H1 (cell line): ENCODE data around the gene H2AZ2. TPM values are rescaled to one million over a fixed set of nuclear protein-coding genes. Genes with fewer than 3 reads are reported as not detected.
"Not testable (repeated sequence)": the region's sequence is repeated elsewhere in the genome, so short reads cannot be mapped to it uniquely, and the experiment has no call there.

Experiments used
- CTCF ChIA-PET: fragments of 300-600 bp; sonication (Branson Sonifier 250); formaldehyde crosslinking; loops from one replicate; lab custom pipeline; 2021; ENCODE audit not compliant: partially characterized antibody; lab: Charles Lee
- POLR2A ChIA-PET: fragments of 300-600 bp; sonication (Branson Sonifier 250); formaldehyde crosslinking; loops from one replicate; lab custom pipeline; 2021; ENCODE audit warnings: inconsistent platforms; ENCODE audit not compliant: partially characterized antibody; lab: Charles Lee
- DNase-seq, 2 experiments: peaks; one replicate each; pipeline versions ENCODE4 v3.0.0 to v3.0.0-alpha.2; 2010 to 2022; ENCODE audit warnings: low spot score in 2 of 2, low read depth in 1 of 2, mixed read lengths in 1 of 2
- FAIRE-seq: peaks from 2 replicates; lab custom pipeline; 2011; peaks lifted over from hg19 to GRCh38; lab: Jason Lieb, UNC
- H2AFZ ChIP-seq: 2 replicates; pipeline ENCODE4 v1.8.1; 2012; ENCODE audit warnings: low read length, inconsistent platforms
- H2AK5ac ChIP-seq: 2 replicates; pipeline ENCODE4 v1.6.1; 2013; ENCODE audit warnings: low read depth, low read length
- H2BK120ac ChIP-seq: replicated peaks from 2 replicates; pipeline ENCODE3; 2013; ENCODE audit warnings: low read depth, low read length, inconsistent platforms
- H2BK12ac ChIP-seq: 2 replicates; pipeline ENCODE4 v1.6.1; 2013; ENCODE audit warnings: low read depth, low read length
- H2BK15ac ChIP-seq: 2 replicates; pipeline ENCODE4 v1.6.1; 2013; ENCODE audit warnings: low read length
- H2BK20ac ChIP-seq: 2 replicates; pipeline ENCODE4 v1.6.1; 2013; ENCODE audit warnings: low read length
- H2BK5ac ChIP-seq: 2 replicates; pipeline ENCODE4 v1.6.1; 2013; ENCODE audit warnings: low read depth, low read length
- H3K14ac ChIP-seq: 2 replicates; pipeline ENCODE4 v1.6.1; 2013; ENCODE audit warnings: inconsistent platforms; ENCODE audit not compliant: insufficient read length
- H3K18ac ChIP-seq: 2 replicates; pipeline ENCODE4 v1.6.1; 2013; ENCODE audit warnings: low read length; ENCODE audit errors: extremely low read depth
- H3K23ac ChIP-seq: 2 replicates; pipeline ENCODE4 v1.6.1; 2013; ENCODE audit warnings: inconsistent platforms; ENCODE audit not compliant: insufficient read length
- H3K23me2 ChIP-seq: 2 replicates; pipeline ENCODE4 v1.6.1; 2013; ENCODE audit warnings: low read depth, low read length
- H3K27ac ChIP-seq: 2 replicates; pipeline ENCODE4 v1.6.1; 2011; ENCODE audit warnings: low read depth, low read length, inconsistent platforms
- H3K27me3 ChIP-seq, 4 experiments: replicated peaks in 1 of 4; 1 replicate in 1 of 4; 2 replicates in 3 of 4; pipeline versions ENCODE4 v1.6.1 to v1.8.1; 2011 to 2013; ENCODE audit warnings: low read length in 3 of 4, mild to moderate bottlenecking in 3 of 4, inconsistent platforms in 2 of 4, mixed read lengths in 2 of 4, moderate library complexity in 1 of 4; ENCODE audit not compliant: control insufficient read depth in 3 of 4, insufficient read depth in 3 of 4; ENCODE audit errors: extremely low read depth in 1 of 4
- H3K36me3 ChIP-seq, 4 experiments: 2 replicates each; pipeline versions ENCODE4 v1.6.1 to v1.8.1; 2011 to 2013; ENCODE audit warnings: mild to moderate bottlenecking in 4 of 4, low read length in 3 of 4, moderate library complexity in 2 of 4, control low read depth in 1 of 4, inconsistent platforms in 1 of 4; ENCODE audit not compliant: insufficient read depth in 4 of 4, control insufficient read depth in 2 of 4
- H3K4ac ChIP-seq: replicated peaks from 2 replicates; pipeline ENCODE3; 2013; ENCODE audit warnings: low read length, low read depth, mixed read lengths, inconsistent platforms; ENCODE audit not compliant: insufficient read length
- H3K4me1 ChIP-seq, 4 experiments: replicated peaks in 1 of 4; 1 replicate in 1 of 4; 2 replicates in 3 of 4; pipeline versions ENCODE4 v1.6.1 to v1.8.1; 2011 to 2013; ENCODE audit warnings: low read length in 3 of 4, inconsistent platforms in 2 of 4, mixed read lengths in 1 of 4; ENCODE audit not compliant: insufficient read depth in 4 of 4, control insufficient read depth in 3 of 4
- H3K4me2 ChIP-seq, 2 experiments: 2 replicates each; pipeline versions ENCODE4 v1.6.1 to v1.8.1; 2011 to 2013; ENCODE audit warnings: low read depth in 2 of 2, low read length in 2 of 2, control low read depth in 1 of 2, inconsistent platforms in 1 of 2, mild to moderate bottlenecking in 1 of 2; ENCODE audit not compliant: insufficient read depth in 1 of 2
- H3K4me3 ChIP-seq, 4 experiments: fragments of 200-600, 300-600 bp in 1 of 4; sonication (generic), shearing (Covaris generic), sonication (Bioruptor Twin) in 1 of 4; 2 replicates each; pipeline versions ENCODE4 v1.5.1 to v1.8.1; 2011 to 2016; ENCODE audit warnings: low read length in 4 of 4, low read depth in 3 of 4, control low read depth in 2 of 4, inconsistent platforms in 2 of 4, mild to moderate bottlenecking in 2 of 4, mixed read lengths in 1 of 4, moderate library complexity in 1 of 4; ENCODE audit not compliant: insufficient read depth in 2 of 4; ENCODE audit errors: extremely low read depth in 1 of 4
- H3K56ac ChIP-seq: replicated peaks from 2 replicates; pipeline ENCODE3; 2013; ENCODE audit warnings: low read depth, mild to moderate bottlenecking, mixed read lengths, low read length, inconsistent platforms; ENCODE audit not compliant: insufficient read length
- H3K79me1 ChIP-seq: 2 replicates; pipeline ENCODE4 v1.6.1; 2013; ENCODE audit warnings: low read depth, low read length, control low read depth
- H3K79me2 ChIP-seq, 2 experiments: 2 replicates each; pipeline versions ENCODE4 v1.6.1 to v1.8.1; 2012 to 2013; ENCODE audit warnings: low read length in 2 of 2, mild to moderate bottlenecking in 2 of 2, inconsistent platforms in 1 of 2; ENCODE audit not compliant: insufficient read depth in 2 of 2, control insufficient read depth in 1 of 2
- H3K9ac ChIP-seq, 4 experiments: replicated peaks in 1 of 4; 1 replicate in 1 of 4; 2 replicates in 3 of 4; pipeline versions ENCODE4 v1.6.1 to v1.8.1; 2011 to 2013; ENCODE audit warnings: low read depth in 3 of 4, low read length in 3 of 4, control low read depth in 2 of 4, mild to moderate bottlenecking in 2 of 4, moderate library complexity in 2 of 4, inconsistent platforms in 1 of 4; ENCODE audit errors: extremely low read depth in 1 of 4
- H3K9me3 ChIP-seq, 2 experiments: 2 replicates each; pipeline versions ENCODE4 v1.6.1 to v1.8.1; 2012 to 2013; ENCODE audit warnings: mild to moderate bottlenecking in 2 of 2, moderate library complexity in 2 of 2, control low read depth in 1 of 2, inconsistent platforms in 1 of 2, low read depth in 1 of 2, low read length in 1 of 2, mixed read lengths in 1 of 2; ENCODE audit not compliant: insufficient read depth in 2 of 2
- H4K20me1 ChIP-seq, 2 experiments: replicated peaks in 1 of 2; 2 replicates each; pipeline versions ENCODE3 to v1.8.1; 2011 to 2013; ENCODE audit warnings: inconsistent platforms in 2 of 2, low read length in 2 of 2, mild to moderate bottlenecking in 1 of 2; ENCODE audit not compliant: insufficient read depth in 2 of 2, control insufficient read depth in 1 of 2
- H4K5ac ChIP-seq: 2 replicates; pipeline ENCODE4 v1.6.1; 2013; ENCODE audit warnings: low read length, low read depth, mixed read lengths, inconsistent platforms; ENCODE audit not compliant: insufficient read length
- H4K8ac ChIP-seq: 2 replicates; pipeline ENCODE4 v1.8.0; 2013; ENCODE audit warnings: mild to moderate bottlenecking, moderate library complexity, low read length, inconsistent platforms; ENCODE audit not compliant: insufficient read depth; ENCODE audit errors: extremely low read depth
- H4K91ac ChIP-seq: replicated peaks from 2 replicates; pipeline ENCODE3; 2013; ENCODE audit warnings: low read length, mixed read lengths, inconsistent platforms; ENCODE audit not compliant: insufficient read length
- WGBS, 2 experiments: shearing (Covaris generic) in 1 of 2; methylation state at CpG; one replicate each; pipeline versions ENCODE4 v1.1.6 to v1.1.7; 2013 to 2015; ENCODE audit warnings: low lambda C conversion rate in 2 of 2, mixed read lengths in 2 of 2, inconsistent platforms in 1 of 2, low coverage in 1 of 2, missing lambda C conversion rate in 1 of 2; ENCODE audit not compliant: insufficient replicate concordance in 2 of 2, insufficient coverage in 1 of 2, insufficient read length in 1 of 2; ENCODE audit errors: extremely low coverage in 1 of 2, missing lambda C conversion rate in 1 of 2; 5-methylcytosine and 5-hydroxymethylcytosine counted together
- polyA plus RNA-seq, 7 experiments: library from polyadenylated mRNA; depleted of rRNA in 3 of 7; stranded (reverse) in 5 of 7; unstranded in 2 of 7; fragments of >200 nt in 5 of 7; fragments of 200-250 nt in 2 of 7; gene quantifications; 1 replicate in 5 of 7; 2 replicates in 1 of 7; 4 replicates in 1 of 7; pipeline versions ENCODE4 v1.2.1 to v1.2.3, GENCODE V29; 2011 to 2013; ENCODE audit warnings: missing spikeins in 2 of 7, mixed read lengths in 2 of 7
- total RNA-seq: library from RNA; stranded (reverse); fragmentation: NEBNext Ultra II Directional; extraction: Animal tissue kit (Norgen Biotek cat#: 25700); gene quantifications from 2 replicates; pipeline ENCODE4 v1.2.1, GENCODE V29; 2021

Gene H2AZ2
- total and polyA plus RNA-seq, 2 of the 8 experiments (the other 6 are each of a cell fraction or from before 2014, with no cell fraction given): 168 to 187 TPM

- H2AFZ ChIP-seq, H3K14ac ChIP-seq, H3K27ac ChIP-seq, H3K79me1 ChIP-seq, H3K56ac ChIP-seq, H4K91ac ChIP-seq, H2BK15ac ChIP-seq, H3K9ac ChIP-seq, H2AK5ac ChIP-seq, H3K23ac ChIP-seq, H2BK120ac ChIP-seq, H4K8ac ChIP-seq, H3K9me3 ChIP-seq, H2BK5ac ChIP-seq, FAIRE-seq, H4K20me1 ChIP-seq, H2BK12ac ChIP-seq, H3K23me2 ChIP-seq, H3K27me3 ChIP-seq, H3K18ac ChIP-seq, DNase-seq, H3K4me1 ChIP-seq, H4K5ac ChIP-seq, H2BK20ac ChIP-seq, H3K4ac ChIP-seq: not testable (repeated sequence)
- CTCF ChIA-PET: interaction anchor here (0.7 to 2.5 kb wide), 10 partner anchors 12 to 281 kb away, joined by 3 to 12 read pairs (median 3); no protein-coding TSS in a partner anchor
- Histone ChIP-seq H3K4me3 (peak overlapping the region in 3 of 4 experiments; percentile 77 to 93 (median 93); a peak in 5 of 8 replicates), H3K79me2 (peaks cover 24 to 61% of the 10 kb centered on the region in 2 experiments), H3K36me3 (peaks cover 0 to 13% (median 0%) of the 10 kb centered on the region in 4 experiments; a peak in 2 of 8 replicates), H3K4me2 (peak overlapping the region; percentile 4 to 74)
- POLR2A ChIA-PET: interaction anchor here (0.7 to 7.8 kb wide), 13 partner anchors 9 to 342 kb away, joined by 3 to 53 read pairs (median 8); partner anchors contain the start of genes PPIA and PURB
- 87% methylated on average over 11 of the region's 11 CpGs; no CpG with 5 or more reads in 1 of the 2 experiments for WGBS, 2 experiments
Measured at GRCh38 chr7:44846390-44846789, 1.5 kb downstream of the H2AZ2 start.
